ENCODE data around the gene ULBP3.
"Not testable (repeated sequence)": the region's sequence is repeated elsewhere in the genome, so short reads cannot be mapped to it uniquely, and the experiment has no call there.

Gene ULBP3

DNA sequence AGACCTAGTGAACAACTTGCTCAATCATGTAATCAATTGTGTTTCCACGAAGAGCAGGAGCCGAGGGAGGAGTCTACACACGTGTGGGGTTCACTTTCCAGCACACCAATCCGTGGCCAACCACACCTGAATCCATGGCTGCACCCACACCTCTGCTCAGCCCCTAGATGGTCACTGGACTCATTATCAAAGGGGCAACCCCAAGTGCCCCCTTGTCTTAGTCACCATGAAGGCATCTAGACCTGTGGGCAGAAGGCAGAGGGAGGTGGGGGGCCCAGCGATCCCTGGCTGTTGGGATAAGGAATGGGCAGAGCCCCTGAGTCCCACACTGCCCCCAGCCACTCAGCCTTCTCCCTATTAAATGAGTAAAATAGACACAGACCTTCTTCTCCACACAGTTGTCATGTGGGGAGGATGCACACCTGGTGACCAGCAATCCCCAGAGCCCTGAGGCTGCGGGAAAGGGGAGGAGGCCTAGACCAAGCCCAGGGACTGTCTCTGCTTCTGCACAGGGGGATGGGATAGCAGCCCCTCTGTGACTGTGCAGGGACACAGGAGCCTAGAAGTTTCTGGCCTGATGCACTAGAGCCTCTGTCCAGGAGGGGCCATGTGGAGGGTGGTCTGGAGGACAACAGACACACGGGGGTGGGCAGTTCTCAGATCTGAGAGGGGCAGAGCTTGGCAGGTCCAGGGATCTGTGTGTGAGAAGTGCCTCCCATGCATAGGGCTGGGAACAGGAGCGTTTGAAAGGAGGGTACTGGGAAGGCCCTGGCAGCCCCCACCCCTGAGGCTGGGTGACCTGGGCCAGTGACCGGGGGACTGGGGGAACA is 41.7 kb downstream of the ULBP3 start:
- no peak overlapping the region for H3K9ac ChIP-seq (ENCODE audit: low read depth, low read length)
- H3K36me3 ChIP-seq (ENCODE audit: insufficient read depth, low read length): no peaks in the 10 kb centered on the region
- H3K9me3 ChIP-seq (ENCODE audit: control insufficient read depth, insufficient read depth, low read length): no peaks in the 10 kb centered on the region
- H3K4me1 ChIP-seq (ENCODE audit: insufficient read depth, low read length): 0 out of 2 replicates have a peak, but pooled peaks cover 7% of the 10 kb centered on the region

DNA sequence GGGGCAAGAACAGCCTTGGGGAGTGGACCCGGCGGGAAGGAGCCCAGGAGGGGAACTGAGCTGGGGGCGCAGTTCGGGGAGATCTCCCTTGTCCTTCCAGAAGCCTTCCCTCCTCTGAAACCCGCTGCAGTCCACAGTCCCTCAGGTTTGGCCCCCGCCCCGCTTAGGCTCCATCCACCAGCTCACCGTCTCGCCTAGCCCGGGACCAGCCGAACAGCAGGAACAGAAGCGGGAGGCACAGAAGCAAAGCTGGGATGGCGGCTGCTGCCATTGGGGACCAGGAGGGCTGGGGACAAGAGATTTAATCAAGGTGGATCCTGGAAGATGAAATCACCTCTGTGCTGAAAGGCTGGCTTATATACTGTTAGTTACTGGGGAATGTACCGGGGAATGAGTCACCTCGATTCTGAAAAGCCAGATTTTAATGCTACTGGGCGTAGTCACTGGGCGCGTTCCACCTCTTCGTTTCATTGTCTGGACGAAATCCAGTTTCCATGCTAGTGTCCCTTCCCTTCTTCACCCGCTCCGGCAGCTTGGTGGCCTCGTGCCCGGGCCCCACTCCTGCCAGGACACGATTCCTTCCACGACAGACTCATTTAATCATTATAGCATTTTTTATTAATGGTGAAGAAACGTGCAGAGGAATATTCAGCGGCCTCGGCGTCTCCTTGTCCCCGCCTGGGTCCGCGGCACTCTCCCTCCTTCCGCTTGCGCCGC is 43.6 kb downstream of the ULBP3 start, which contains the start of gene RAET1L:
Gene RAET1L, minus strand, starts transcription at position 332 of the 717 bp plus-strand sequence. Its CDS starts 61 bp downstream, at position 271.
- peak within 1 kb of the TSS; percentile 52; the same call in 1 of the 2 replicates for H3K9ac ChIP-seq (ENCODE audit: low read depth, low read length)
- no peaks in the 10 kb centered on the region for H3K9me3 ChIP-seq (ENCODE audit: control insufficient read depth, insufficient read depth, low read length)
- H3K4me1 ChIP-seq (ENCODE audit: insufficient read depth, low read length): 0 out of 2 replicates have a peak, but pooled peaks cover 7% of the 10 kb centered on the region
- no peaks in the 10 kb centered on the region for H3K36me3 ChIP-seq (ENCODE audit: insufficient read depth, low read length)

DNA sequence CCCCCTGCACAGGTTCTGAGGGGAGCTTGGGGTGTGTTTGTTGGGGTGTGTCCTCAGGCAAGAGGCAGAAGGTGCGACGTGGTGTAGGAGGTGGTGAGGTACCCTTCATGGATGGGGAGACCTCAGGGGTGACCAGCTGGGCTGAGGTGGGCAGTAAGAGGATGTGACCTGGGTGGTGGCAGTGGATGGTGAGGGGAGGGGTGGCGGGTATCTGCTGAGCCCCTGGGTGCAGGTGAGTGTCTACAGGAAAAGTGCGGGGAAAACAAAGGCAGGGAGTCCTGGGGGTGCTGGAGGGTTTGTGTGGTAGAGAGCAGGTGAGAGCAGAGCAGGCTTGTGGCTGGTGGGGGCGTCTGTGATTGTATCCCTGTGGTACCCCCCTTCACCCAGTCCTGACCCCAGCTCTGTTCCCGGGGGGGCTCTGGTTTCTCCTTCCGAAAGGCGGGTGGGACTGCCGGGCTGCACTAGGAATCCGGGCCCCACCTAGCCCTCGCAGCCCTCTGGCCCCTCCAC is 44.2 kb downstream of the ULBP3 start:
- Histone ChIP-seq H3K36me3 (ENCODE audit: insufficient read depth, low read length) (no peaks in the 10 kb centered on the region), H3K4me1 (ENCODE audit: insufficient read depth, low read length) (0 out of 2 replicates have a peak, but pooled peaks cover 7% of the 10 kb centered on the region), H3K9ac (ENCODE audit: low read depth, low read length) (peak overlapping the region; percentile 52; the same call in 1 of the 2 replicates), H3K9me3 (ENCODE audit: control insufficient read depth, insufficient read depth, low read length) (no peaks in the 10 kb centered on the region)

DNA sequence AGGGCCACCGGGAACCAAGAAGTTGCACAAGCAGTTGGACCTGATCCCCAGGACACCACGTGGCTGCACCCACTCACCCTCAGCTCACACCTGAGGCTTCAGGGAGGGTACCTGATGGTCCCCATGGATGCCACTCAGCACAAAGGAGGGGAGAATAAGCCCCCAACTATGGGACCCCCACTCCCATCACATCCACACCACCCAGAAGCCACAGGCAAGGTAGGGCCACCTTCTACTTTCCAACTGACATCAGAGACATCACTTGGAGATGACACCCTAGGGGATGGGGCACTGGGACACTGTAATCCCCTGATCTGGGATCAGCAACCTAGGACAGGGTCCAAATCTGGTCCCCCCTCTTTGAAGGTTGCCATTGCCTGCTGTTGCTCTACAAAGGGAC is 44.9 kb downstream of the ULBP3 start:
- not testable (repeated sequence) for H3K9me3 ChIP-seq (ENCODE audit: control insufficient read depth, insufficient read depth, low read length); H3K4me1 ChIP-seq (ENCODE audit: insufficient read depth, low read length); H3K36me3 ChIP-seq (ENCODE audit: insufficient read depth, low read length); H3K9ac ChIP-seq (ENCODE audit: low read depth, low read length)

DNA sequence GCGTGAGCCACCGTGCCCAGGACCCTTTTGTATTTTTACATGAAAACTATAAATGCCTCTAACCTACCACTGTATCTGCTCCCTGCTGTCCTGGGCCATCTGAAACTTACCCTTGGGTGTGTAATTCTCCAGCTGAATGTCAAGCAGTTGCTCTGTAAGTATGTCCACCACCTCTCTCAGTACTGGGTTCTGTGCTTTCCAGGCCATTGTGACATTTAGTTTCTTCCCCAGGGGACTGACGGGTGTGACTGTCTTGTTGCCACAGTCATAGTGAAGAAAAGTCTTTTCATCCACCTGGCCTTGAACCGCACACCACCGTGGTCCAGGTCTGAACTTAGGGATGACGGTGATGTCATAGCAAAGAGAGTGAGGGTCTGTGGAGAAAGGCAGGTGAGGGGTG is 47.1 kb downstream of the ULBP3 start:
- H3K9ac ChIP-seq (ENCODE audit: low read depth, low read length); H3K4me1 ChIP-seq (ENCODE audit: insufficient read depth, low read length); H3K9me3 ChIP-seq (ENCODE audit: control insufficient read depth, insufficient read depth, low read length); H3K36me3 ChIP-seq (ENCODE audit: insufficient read depth, low read length): not testable (repeated sequence)

DNA sequence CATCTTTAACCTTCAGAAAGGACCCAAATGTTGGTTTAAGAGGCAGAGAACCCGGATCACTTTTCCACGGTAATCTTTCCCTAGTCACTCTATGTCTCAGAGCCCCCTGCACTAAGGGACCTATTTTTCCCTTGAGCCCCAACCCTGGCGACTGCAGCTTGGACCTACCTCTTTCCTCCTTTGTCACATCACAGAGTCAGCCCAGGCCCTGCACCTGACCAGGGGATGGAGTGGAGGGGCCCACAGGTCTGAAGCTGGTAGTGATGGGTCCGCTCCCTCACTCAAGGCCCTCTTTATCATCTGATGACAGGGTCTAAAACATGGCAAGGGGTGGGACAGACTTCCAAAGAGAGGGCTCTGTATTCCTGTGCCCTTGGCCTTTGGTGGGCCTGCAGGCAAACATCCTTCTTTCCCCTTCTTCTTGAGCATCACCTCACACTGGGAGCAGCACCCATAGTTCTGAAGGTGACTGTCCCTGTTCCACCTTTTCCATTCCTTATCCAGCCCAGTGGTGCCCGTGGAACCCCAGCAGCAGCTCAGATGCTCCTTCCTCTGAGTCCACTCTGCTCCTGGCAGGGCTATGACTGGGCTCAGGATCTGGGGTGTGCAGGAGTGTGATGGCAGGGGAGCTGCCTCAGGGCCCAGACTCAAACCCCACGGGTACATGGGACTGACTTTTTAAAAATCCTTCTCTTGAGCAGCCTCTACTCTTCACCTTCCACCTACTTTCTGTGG is 49.9 kb downstream of the ULBP3 start:
- no peaks in the 10 kb centered on the region for H3K9me3 ChIP-seq (ENCODE audit: control insufficient read depth, insufficient read depth, low read length)
- H3K4me1 ChIP-seq (ENCODE audit: insufficient read depth, low read length): no peaks in the 10 kb centered on the region
- no peak overlapping the region for H3K9ac ChIP-seq (ENCODE audit: low read depth, low read length)
- H3K36me3 ChIP-seq (ENCODE audit: insufficient read depth, low read length): no peaks in the 10 kb centered on the region

DNA sequence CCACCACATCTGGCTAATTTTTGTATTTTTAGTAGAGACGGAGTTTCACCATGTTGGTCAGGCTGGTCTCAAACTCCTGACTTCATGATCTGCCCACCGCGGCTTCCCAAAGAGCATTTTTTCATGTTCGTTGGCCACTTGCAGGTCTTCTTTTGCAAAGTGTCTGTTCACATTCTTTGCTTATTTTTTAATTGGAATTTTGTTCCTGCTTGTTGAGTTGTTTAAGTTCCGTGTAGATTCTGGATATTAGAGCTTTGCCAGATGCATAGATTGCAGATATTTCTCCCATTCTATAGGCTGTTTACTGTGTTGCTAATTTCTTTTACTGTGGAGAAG is 51.8 kb downstream of the ULBP3 start:
- not testable (repeated sequence) for H3K9ac ChIP-seq (ENCODE audit: low read depth, low read length); H3K36me3 ChIP-seq (ENCODE audit: insufficient read depth, low read length); H3K4me1 ChIP-seq (ENCODE audit: insufficient read depth, low read length); H3K9me3 ChIP-seq (ENCODE audit: control insufficient read depth, insufficient read depth, low read length)

DNA sequence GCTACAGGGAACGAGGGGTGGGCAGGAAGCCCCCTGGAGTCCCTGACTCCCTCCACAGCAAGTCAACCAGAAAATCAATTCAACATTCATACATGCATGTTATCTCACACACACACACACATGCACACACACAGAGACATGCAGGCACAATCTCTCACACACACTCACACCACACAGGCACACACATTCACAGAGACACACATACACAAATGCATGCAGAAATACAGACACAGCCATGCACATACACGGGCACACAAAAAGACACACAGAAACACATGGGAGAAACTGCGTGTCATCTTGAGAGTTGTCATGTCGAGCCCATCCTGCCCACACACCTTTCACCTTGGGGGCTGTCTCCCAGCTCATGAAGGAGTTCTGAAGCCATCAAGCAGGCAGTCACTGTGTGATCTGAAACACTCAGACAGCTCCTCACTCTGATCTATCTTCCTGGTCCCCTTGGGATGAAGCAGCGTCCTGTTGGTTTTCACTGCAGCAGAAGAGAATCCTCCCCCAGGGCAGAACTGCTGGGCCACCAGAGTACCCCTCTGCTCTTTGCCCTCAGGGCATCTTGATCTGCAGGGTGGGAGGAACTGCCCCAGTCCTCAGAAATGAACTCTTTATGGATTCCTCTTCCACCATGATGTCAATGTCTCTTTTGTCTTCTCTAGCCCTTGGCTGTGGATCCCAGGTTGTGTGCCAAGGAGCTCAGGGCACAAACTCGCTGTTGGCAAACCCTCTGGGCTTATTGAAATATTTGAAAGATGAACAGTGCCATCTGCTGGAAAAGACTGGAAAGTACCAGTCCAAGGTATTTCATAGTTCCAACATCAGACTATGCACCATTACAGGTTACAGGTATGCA is 52.4 kb downstream of the ULBP3 start:
- H3K9me3 ChIP-seq (ENCODE audit: control insufficient read depth, insufficient read depth, low read length): no peaks in the 10 kb centered on the region
- no peaks in the 10 kb centered on the region for H3K4me1 ChIP-seq (ENCODE audit: insufficient read depth, low read length)
- H3K9ac ChIP-seq (ENCODE audit: low read depth, low read length): no peak overlapping the region
- no peaks in the 10 kb centered on the region for H3K36me3 ChIP-seq (ENCODE audit: insufficient read depth, low read length)

DNA sequence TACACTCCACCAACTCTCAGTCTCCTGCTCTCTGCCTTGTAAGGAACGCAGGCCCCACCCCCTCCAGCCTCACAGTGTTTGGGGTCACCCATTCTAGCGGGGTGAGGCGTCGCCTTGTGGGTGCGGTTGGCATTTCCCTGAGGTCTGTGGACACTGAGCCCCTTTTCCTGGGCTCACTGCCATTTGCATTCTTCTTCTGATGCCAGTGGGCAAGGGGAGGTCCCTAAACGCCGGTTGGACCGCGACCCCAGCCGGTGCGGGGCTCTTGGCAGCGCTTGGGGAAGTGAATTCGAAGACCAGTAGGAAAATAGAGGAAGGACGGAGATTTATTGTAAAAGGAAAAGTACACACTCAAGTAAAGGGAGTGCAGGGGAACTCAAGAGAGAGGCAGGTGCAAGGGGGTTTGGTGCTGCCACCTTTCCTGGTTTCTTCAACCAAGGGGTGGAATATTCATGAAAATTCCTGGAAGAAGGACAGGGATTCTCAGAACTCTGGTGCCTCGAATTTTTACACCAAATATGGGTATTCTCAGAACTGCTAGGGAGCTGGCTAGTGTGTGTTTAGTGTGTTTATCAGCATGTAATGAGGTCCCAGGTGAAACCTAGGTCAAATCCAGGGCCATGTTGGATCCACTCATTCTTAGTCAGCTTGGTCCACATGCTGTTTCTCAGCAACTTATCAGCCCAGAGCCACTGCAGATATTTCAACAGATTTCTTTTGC is 53.5 kb downstream of the ULBP3 start:
- H3K9ac ChIP-seq (ENCODE audit: low read depth, low read length); H3K36me3 ChIP-seq (ENCODE audit: insufficient read depth, low read length); H3K9me3 ChIP-seq (ENCODE audit: control insufficient read depth, insufficient read depth, low read length); H3K4me1 ChIP-seq (ENCODE audit: insufficient read depth, low read length): not testable (repeated sequence)

DNA sequence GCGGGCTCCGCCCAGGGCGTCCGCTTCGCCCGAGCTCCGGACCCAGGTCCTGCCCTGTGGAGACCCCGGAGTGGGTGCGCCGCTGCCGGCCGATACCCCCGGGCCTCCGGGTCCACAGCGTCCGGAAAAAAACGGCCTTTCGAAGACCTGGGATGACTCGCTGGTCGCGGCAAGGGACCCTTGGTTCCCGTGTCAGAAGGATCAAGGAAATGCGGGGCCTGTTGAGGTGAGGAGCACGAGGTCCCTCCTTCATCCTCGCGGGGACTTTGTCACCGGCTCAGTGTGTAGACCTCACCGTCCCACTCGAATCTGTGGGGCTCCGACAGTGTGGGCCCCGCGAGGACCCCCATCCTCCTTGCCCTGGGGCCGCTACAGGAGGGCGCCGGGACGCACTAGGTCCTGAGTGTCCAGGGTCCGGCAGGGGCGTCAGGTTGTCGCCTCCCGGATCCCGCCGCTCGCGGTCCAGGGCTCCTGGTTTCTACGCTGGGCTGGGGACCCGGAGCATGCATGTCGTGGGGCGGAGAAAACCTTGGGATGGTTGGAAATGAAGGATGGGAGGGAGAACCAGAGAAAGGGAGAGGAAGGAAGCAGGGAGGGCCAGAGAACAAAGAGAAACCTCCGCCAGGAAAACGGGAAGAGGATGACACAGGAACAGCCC is 54.2 kb downstream of the ULBP3 start:
- H3K36me3 ChIP-seq (ENCODE audit: insufficient read depth, low read length); H3K4me1 ChIP-seq (ENCODE audit: insufficient read depth, low read length); H3K9ac ChIP-seq (ENCODE audit: low read depth, low read length); H3K9me3 ChIP-seq (ENCODE audit: control insufficient read depth, insufficient read depth, low read length): not testable (repeated sequence)

DNA sequence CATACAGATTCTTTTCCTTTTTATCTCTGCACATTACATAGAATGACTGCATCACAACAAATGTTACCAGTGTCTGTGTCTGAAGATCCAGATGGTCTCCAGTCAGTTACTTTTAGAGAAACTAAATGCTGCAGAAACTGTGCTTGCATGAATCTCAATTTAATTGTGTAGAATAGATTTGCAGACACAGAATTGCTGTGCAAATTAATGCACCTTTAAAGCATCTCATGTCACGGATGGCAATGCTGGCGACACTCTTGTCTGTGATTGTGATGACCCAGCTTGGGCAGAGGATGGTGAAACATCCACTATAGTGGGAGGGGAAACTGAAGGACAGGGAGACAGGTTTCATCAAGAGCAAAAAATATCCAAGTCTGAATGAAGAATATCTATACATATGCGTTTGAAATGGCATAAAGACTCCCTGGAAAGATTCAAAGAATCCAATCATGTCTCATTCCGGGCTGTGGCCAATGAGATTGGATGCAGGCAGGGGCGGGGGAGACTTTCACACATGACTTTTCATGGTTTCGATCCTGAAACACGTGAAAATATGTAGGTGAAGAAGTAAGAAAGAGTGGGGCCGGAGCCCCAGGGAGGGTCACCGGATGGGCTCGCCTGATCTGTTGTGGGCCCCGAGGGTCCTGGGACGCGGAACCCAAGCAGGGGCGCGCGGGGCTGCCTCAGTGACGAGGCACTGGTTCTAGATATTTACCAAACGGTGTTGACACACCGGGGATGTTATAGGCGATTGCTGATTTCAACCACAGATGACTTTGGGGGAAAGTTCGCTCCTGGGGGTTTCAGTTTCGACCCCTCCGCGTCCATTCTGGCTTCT is 54.9 kb downstream of the ULBP3 start:
- not testable (repeated sequence) for H3K9ac ChIP-seq (ENCODE audit: low read depth, low read length); H3K4me1 ChIP-seq (ENCODE audit: insufficient read depth, low read length); H3K9me3 ChIP-seq (ENCODE audit: control insufficient read depth, insufficient read depth, low read length); H3K36me3 ChIP-seq (ENCODE audit: insufficient read depth, low read length)
